ENCODE measurements around the gene SYMPK.

SYMPK gene

GRCh38 chr19:45780448-45781213 is 82.3 kb downstream of the SYMPK start:
- peak; percentile 45 to 53 (median 49) for DNase-seq

GRCh38 chr19:45780146-45780447 is 82.8 kb downstream of the SYMPK start:
- DNase-seq: no peak

- peak; percentile 52 to 73 (median 57) for DNase-seq
Measured at GRCh38 chr19:45779231-45780145, 83.5 kb downstream of the SYMPK start.

- no peak for DNase-seq
Measured at GRCh38 chr19:45778010-45778661, 84.8 kb downstream of the SYMPK start.

GRCh38 chr19:45777395-45777961 is 85.5 kb downstream of the SYMPK start:
- no peak for DNase-seq

- no peak for DNase-seq
Measured at GRCh38 chr19:45774765-45775164, 88.2 kb downstream of the SYMPK start.

- DNase-seq: no peak
Measured at GRCh38 chr19:45773384-45773783, 89.6 kb downstream of the SYMPK start.

GRCh38 chr19:45772912-45773311 is 90.0 kb downstream of the SYMPK start:
- no peak for DNase-seq

- no peak for DNase-seq
Measured at GRCh38 chr19:45772130-45772840, 90.7 kb downstream of the SYMPK start.

GRCh38 chr19:45771311-45771933 is 91.5 kb downstream of the SYMPK start:
- no peak for DNase-seq

- peak; percentile 90 to 96 (median 94) for DNase-seq
Measured at GRCh38 chr19:45770192-45771101, 92.5 kb downstream of the SYMPK start.

GRCh38 chr19:45769821-45770191 is 93.1 kb downstream of the SYMPK start:
- peak in 3 of 4 experiments; percentile 36 to 49 (median 46) for DNase-seq

- peak; percentile 96 to 98 (median 97) for DNase-seq
Measured at GRCh38 chr19:45768984-45769782, 93.8 kb downstream of the SYMPK start, which contains the start of gene SIX5. SIX5 (minus strand) TSS chr19:45769252; CDS start chr19:45768844, 408 bp downstream.

GRCh38 chr19:45768655-45768983 is 94.3 kb downstream of the SYMPK start:
- DNase-seq: peak in 3 of 4 experiments; percentile 23 to 61 (median 48)

- peak in 3 of 4 experiments; percentile 17 to 53 (median 38) for DNase-seq
Measured at GRCh38 chr19:45767881-45768654, 94.9 kb downstream of the SYMPK start.

GRCh38 chr19:45767410-45767880 is 95.5 kb downstream of the SYMPK start:
- no peak for DNase-seq

GRCh38 chr19:45766869-45767346 is 96.0 kb downstream of the SYMPK start:
- no peak for DNase-seq

GRCh38 chr19:45766296-45766868 is 96.6 kb downstream of the SYMPK start:
- no peak for DNase-seq

Data from suppressor macrophage (primary cell).